K562 (cell line): Measurements from ENCODE around the gene MSTO1.
"Not testable (repeated sequence)": the region's sequence is repeated elsewhere in the genome, so short reads cannot be mapped to it uniquely, and the experiment has no call there.

ENCODE experiments used
- EGR1 ChIP-seq: fragments of 450-650 bp; conservative IDR thresholded peaks from 2 replicates; pipeline ENCODE4 v1.6.1; 2017; ENCODE audit warnings: mild to moderate bottlenecking
- RNF2 ChIP-seq: sonication (generic); IDR thresholded peaks from 2 replicates; pipeline ENCODE4 v1.6.1; 2016
- ZC3H4 ChIP-seq: sonication (generic); formaldehyde crosslinking; IDR thresholded peaks from 2 replicates; pipeline ENCODE4 v1.9.0; 2021; ENCODE audit warnings: missing genetic modification reagents, borderline replicate concordance

DNA sequence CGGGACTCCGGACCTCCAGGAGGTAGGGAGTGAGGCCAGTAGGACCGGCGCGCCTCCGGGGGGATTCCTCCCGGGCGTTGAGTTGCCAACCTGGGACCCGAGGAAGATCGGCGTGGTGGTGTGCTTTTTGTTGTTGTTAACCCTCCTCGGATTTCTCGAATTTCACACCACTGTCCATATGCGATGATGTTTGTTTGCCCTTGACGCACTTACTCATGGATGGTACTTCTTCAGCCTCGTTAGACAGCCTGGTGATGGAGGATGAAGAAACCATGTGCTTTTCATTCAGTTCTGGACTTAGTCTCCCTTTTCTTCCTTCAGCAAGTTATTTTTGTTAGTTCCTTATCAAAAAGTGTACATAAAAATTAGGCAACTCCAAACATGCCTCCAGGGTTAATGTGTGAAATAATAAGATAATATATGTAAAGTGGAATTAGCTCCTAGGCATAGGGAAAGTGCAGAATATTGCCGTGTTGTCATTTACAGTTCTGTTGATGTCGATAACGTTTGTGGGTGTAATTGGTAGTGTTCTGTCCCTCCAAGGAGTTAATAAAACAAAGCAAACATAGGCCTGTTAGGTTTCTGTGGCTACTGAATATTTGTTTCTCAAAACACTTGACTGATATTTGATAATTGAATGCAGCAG is 46.5 kb upstream of the MSTO1 start:
- TF ChIP-seq RNF2; EGR1; ZC3H4 (CRISPR knock-in tag): not testable (repeated sequence)
